Endothelial cell (in vitro differentiated cells): Measurements from ENCODE around the gene KBTBD7. TPM values are rescaled to one million over a fixed set of nuclear protein-coding genes. Genes with fewer than 3 reads are reported as not detected.
"Not testable (repeated sequence)": the region's sequence is repeated elsewhere in the genome, so short reads cannot be mapped to it uniquely, and the experiment has no call there.

ENCODE experiments used
- DNase-seq: peaks from one replicate; pipeline ENCODE4 v3.0.0; 2021; ENCODE audit warnings: low spot score
- H3K27ac Mint-ChIP-seq: one replicate; pipeline ENCODE4 v1.8.0; 2021; ENCODE audit warnings: mixed read lengths, inconsistent platforms; ENCODE audit not compliant: unreplicated experiment
- H3K27me3 Mint-ChIP-seq: one replicate; pipeline ENCODE4 v1.8.0; 2021; ENCODE audit warnings: mild to moderate bottlenecking, moderate library complexity, mixed read lengths, inconsistent platforms; ENCODE audit not compliant: unreplicated experiment
- H3K36me3 Mint-ChIP-seq: one replicate; pipeline ENCODE4 v1.8.0; 2021; ENCODE audit warnings: mild to moderate bottlenecking, low read depth, mixed read lengths, inconsistent platforms; ENCODE audit not compliant: unreplicated experiment
- H3K4me1 Mint-ChIP-seq: one replicate; pipeline ENCODE4 v1.8.0; 2021; ENCODE audit warnings: mild to moderate bottlenecking, mixed read lengths, inconsistent platforms; ENCODE audit not compliant: unreplicated experiment
- H3K4me3 Mint-ChIP-seq: one replicate; pipeline ENCODE4 v1.8.0; 2021; ENCODE audit warnings: mild to moderate bottlenecking, mixed read lengths, inconsistent platforms; ENCODE audit not compliant: unreplicated experiment
- H3K9me3 Mint-ChIP-seq: one replicate; pipeline ENCODE4 v1.8.0; 2021; ENCODE audit warnings: mixed read lengths, inconsistent platforms; ENCODE audit not compliant: unreplicated experiment
- CTCF ChIP-seq: fragments of 200-600 bp; sonication (generic); IDR thresholded peaks from one replicate; pipeline ENCODE4 v1.5.0; 2021; ENCODE audit warnings: antibody characterized with exemption; ENCODE audit not compliant: unreplicated experiment
- total RNA-seq: library from RNA; stranded (reverse); fragmentation: NEBNext Ultra II Directional; extraction: Animal tissue kit (Norgen Biotek cat#: 25700); gene quantifications from one replicate; pipeline ENCODE4 v1.2.1, GENCODE V29; 2021; ENCODE audit not compliant: unreplicated experiment

Gene KBTBD7
- total RNA-seq, 1 donor from 2014 or later: 9.0 TPM

GRCh38 chr13:41177616-41178015, 16.8 kb downstream of the KBTBD7 start:
- Mint-ChIP-seq H3K27me3 (peaks cover 1% of the 10 kb centered on the region), H3K36me3 (peaks cover 10% of the 10 kb centered on the region), H3K9me3 (peaks cover 9% of the 10 kb centered on the region), H3K4me3 (no peak overlapping the region), H3K27ac (no peak overlapping the region), H3K4me1 (no peaks in the 10 kb centered on the region)
- no peak for TF ChIP-seq CTCF
- no peak for DNase-seq

- not testable (repeated sequence) for H3K4me3 Mint-ChIP-seq
Observed at GRCh38 chr13:41175576-41175975, 18.8 kb downstream of the KBTBD7 start.

DNA sequence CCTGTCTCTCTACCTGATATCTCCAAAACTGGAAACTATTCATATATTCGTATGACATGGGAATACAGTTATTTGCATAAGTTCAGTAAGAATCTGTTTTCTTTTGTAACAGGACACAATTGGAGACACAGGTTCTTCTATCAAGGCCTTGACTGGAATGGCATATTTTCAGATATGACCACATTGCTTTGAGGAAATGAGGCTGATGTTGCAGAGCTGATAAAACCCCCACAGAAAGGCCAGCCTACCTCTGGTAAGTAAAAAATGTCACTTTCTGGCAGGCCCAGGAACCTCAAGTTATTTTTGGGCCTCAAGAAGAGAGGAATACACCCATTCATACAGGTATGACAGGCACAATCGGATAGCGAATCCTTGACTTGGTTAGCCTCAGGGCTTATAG, 32.2 kb downstream of the KBTBD7 start:
- Mint-ChIP-seq H3K4me1 (no peaks in the 10 kb centered on the region), H3K4me3 (no peak overlapping the region), H3K27ac (no peak overlapping the region), H3K36me3 (no peaks in the 10 kb centered on the region), H3K27me3 (no peaks in the 10 kb centered on the region), H3K9me3 (no peaks in the 10 kb centered on the region)
- no peak for TF ChIP-seq CTCF
- DNase-seq: no peak

More at GRCh38 chr13:41175576-41175975, 18.8 kb downstream of the KBTBD7 start:
- not testable (repeated sequence) for DNase-seq, H3K4me1 Mint-ChIP-seq, H3K27me3 Mint-ChIP-seq, H3K27ac Mint-ChIP-seq, H3K36me3 Mint-ChIP-seq, H3K9me3 Mint-ChIP-seq

- Mint-ChIP-seq H3K4me1 (no peaks in the 10 kb centered on the region), H3K36me3 (no peaks in the 10 kb centered on the region), H3K9me3 (no peaks in the 10 kb centered on the region), H3K27ac (no peak overlapping the region), H3K27me3 (no peaks in the 10 kb centered on the region), H3K4me3 (no peak overlapping the region)
- no peak for TF ChIP-seq CTCF
- no peak for DNase-seq
Observed at GRCh38 chr13:41159174-41159573, 35.2 kb downstream of the KBTBD7 start.

DNA sequence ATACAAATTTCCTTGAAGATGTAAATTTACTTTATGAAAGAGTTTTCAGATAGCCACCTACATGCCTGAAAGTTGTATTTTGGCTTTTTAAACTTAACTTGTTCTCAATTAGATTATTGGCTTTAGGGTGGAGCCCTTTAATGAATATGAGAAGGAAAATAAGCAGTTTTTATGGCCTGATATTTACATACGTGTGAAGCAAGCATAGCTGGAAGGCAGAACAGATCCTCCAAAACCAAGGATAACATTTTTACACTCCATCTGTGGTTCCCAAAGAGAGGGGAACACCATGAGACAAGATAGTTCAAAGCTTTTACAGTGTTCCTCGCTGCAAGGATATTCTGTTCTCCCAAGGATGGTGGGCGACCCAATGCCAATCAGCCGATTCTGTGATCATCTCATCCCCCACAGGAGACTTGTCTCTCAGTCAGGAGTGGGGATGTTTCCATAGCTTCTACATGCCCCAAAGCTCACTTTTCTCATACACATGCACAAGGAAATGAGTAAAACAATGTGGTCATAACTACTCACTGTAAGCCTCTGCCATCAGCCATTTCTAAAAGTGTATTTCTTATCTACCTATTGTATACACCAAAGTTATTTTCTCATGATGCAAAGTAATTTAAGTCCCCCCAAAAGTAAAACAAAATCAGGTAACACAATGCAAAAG, 37.2 kb downstream of the KBTBD7 start:
- Mint-ChIP-seq H3K27me3 (no peaks in the 10 kb centered on the region), H3K36me3 (no peaks in the 10 kb centered on the region), H3K4me1 (no peaks in the 10 kb centered on the region), H3K4me3 (no peak overlapping the region), H3K9me3 (no peaks in the 10 kb centered on the region), H3K27ac (no peak overlapping the region)
- TF ChIP-seq CTCF: no peak
- DNase-seq: no peak
